Ovary (tissue), 9 donors: Measurements from ENCODE around the gene SPRED3. TPM values are rescaled to one million over a fixed set of nuclear protein-coding genes. Genes with fewer than 3 reads are reported as not detected.

ENCODE experiments used
- DNase-seq, 5 donors: peaks; one replicate each; pipeline ENCODE4 v3.0.0-alpha.2; 2019 to 2020
- H3K27ac ChIP-seq, 2 donors: fragments of 200-600 bp; one replicate each; pipeline versions ENCODE4 v1.5.1 to v1.8.0; 2019 to 2022
- H3K27me3 ChIP-seq: fragments of 200-600 bp; one replicate; pipeline ENCODE4 v1.8.0; 2022
- H3K36me3 ChIP-seq: fragments of 200-600 bp; sonication (generic); one replicate; pipeline ENCODE4 v1.5.1; 2019
- H3K4me1 ChIP-seq: one replicate; pipeline ENCODE4 v1.8.1; 2013; ENCODE audit warnings: mild to moderate bottlenecking, moderate library complexity; ENCODE audit not compliant: insufficient read depth
- H3K4me3 ChIP-seq: fragments of 200-600 bp; sonication (generic); one replicate; pipeline ENCODE4 v1.5.1; 2017
- H3K9me3 ChIP-seq, 2 donors: fragments of 200-600 bp in 1 of 2; sonication (generic) in 1 of 2; one replicate each; pipeline versions ENCODE4 v1.5.1 to v1.8.1; 2013 to 2019; ENCODE audit warnings: mild to moderate bottlenecking in 1 of 2, moderate library complexity in 1 of 2
- EP300 ChIP-seq: sonication (generic); formaldehyde crosslinking; IDR thresholded peaks from one replicate; pipeline ENCODE4 v1.6.1; 2017; ENCODE audit warnings: antibody characterized with exemption
- POLR2A ChIP-seq: fragments of 450-650 bp; IDR thresholded peaks from one replicate; pipeline ENCODE4 v1.6.1; 2017; ENCODE audit warnings: antibody characterized with exemption, mild to moderate bottlenecking, moderate library complexity
- WGBS, 3 donors: extraction: QIAGEN DNeasy Blood & Tissue Kit in 1 of 3; methylation state at CpG; one replicate each; pipeline versions ENCODE4 v1.1.5 to v1.1.7; 2013 to 2017; 5-methylcytosine and 5-hydroxymethylcytosine counted together
- intact Hi-C, 4 donors: fragments of 100-400 bp; cut with DNase I; formaldehyde crosslinking; loops; one replicate each; pipeline versions ENCODE4 v1.11.0 to v1.15.1; 2022 to 2023
- polyA plus RNA-seq, 2 donors: library from polyadenylated mRNA; stranded (reverse); fragments of 200-250 nt in 1 of 2; fragments of 350-450 nt in 1 of 2; fragmentation: Illumina TruSeq in 1 of 2; extraction: RNeasy Lipid Tissue Mini Kit (QIAGEN cat#74804) in 1 of 2; gene quantifications; one replicate each; pipeline ENCODE4 v1.2.3, GENCODE V29; 2013 to 2014
- total RNA-seq, 7 donors: library from RNA; depleted of rRNA in 2 of 7; stranded (reverse); fragments of >200 nt in 2 of 7; fragmentation: NEBNext Ultra II Directional in 3 of 7; extraction: Animal tissue kit (Norgen Biotek cat#: 25700) in 3 of 7; gene quantifications; one replicate each; pipeline versions ENCODE4 v1.1.0 to v1.2.4, GENCODE V29; 2016 to 2023
- TF ChIP-seq, protein P1 (sequence below), 3 donors: fragments of 450-650 bp in 2 of 3; fragments of 200-600 bp in 1 of 3; IDR thresholded peaks; one replicate each; pipeline versions ENCODE4 v1.5.1 to v1.8.0; 2016 to 2022; ENCODE audit warnings: antibody characterized with exemption in 3 of 3, mild to moderate bottlenecking in 1 of 3
- donor health status: DM: no; HTN: no; CAD: no; lungs with moderate emphysema.
- donor health status: DM: no; HTN: no; CAD: no.
- donor health status: Bipolar disorder and iron deficiency.
- donor health status: DM: yes; HTN: yes; CAD: no.
- donor health status: DM: no; HTN: no; CAD: no.
- donor health status: DM: yes; HTN: yes; CAD: no.

The SPRED3 gene
- total and polyA plus RNA-seq, 9 donors = 0.24 to 2.1 (median 0.84) TPM

DNA sequence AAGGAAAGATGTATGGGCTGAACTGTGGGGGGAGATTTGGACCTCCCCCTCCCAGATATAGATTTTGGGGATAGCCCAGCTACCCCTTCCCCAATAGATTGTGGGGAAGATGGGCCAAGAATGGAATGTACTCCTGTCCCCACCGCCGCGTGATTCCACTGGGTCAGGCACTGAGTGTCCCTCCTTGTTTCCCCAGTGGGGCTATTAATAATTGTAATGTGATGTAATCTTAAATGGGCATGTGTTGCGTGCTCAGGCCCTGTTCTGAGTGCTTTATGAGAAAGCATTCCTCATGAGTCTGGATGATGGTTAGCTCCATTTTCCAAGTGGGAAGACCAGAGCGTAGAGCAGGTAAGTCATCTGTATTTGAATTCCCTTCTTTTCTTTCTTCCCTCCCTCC is 12.7 kb upstream of the SPRED3 start:
- H3K4me3 ChIP-seq = peak overlapping the region; percentile 70
- H3K27me3 ChIP-seq = no peaks in the 10 kb centered on the region
- 71 to 75% (median 75%) methylated on average over 5 of the region's 5 CpGs for WGBS, 3 donors
- intact Hi-C loops = no loop called here
- no peak for DNase-seq
- H3K27ac ChIP-seq = no peak overlapping the region
- H3K9me3 ChIP-seq = no peaks in the 10 kb centered on the region
- TF ChIP-seq POLR2A (no peak), EP300 (no peak)
- TF ChIP-seq, protein P1, sequence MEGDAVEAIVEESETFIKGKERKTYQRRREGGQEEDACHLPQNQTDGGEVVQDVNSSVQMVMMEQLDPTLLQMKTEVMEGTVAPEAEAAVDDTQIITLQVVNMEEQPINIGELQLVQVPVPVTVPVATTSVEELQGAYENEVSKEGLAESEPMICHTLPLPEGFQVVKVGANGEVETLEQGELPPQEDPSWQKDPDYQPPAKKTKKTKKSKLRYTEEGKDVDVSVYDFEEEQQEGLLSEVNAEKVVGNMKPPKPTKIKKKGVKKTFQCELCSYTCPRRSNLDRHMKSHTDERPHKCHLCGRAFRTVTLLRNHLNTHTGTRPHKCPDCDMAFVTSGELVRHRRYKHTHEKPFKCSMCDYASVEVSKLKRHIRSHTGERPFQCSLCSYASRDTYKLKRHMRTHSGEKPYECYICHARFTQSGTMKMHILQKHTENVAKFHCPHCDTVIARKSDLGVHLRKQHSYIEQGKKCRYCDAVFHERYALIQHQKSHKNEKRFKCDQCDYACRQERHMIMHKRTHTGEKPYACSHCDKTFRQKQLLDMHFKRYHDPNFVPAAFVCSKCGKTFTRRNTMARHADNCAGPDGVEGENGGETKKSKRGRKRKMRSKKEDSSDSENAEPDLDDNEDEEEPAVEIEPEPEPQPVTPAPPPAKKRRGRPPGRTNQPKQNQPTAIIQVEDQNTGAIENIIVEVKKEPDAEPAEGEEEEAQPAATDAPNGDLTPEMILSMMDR (IDR thresholded peaks at IDR 0.05) = no peak
- H3K36me3 ChIP-seq = no peaks in the 10 kb centered on the region
- peaks cover 15% of the 10 kb centered on the region for H3K4me1 ChIP-seq

DNA sequence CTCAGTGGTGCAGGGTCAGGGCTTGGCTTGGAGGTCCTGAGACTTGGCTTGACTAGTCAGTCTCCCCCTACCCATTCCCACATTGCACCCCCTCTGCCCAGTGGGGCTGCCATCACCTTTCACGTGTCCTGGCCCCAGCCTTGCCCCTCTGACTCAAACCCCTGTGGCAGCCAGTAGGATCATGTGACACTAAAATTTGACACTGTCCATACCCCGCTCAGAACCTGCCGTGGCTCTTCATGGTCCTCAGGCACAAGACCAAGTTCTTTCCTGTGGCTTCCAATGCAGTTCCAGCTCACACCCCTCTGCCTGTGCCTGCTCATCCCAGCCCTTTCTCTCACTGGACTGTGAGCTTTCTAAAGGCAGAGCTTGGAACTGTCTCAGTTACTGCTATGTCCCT is 11.9 kb upstream of the SPRED3 start:
- DNase-seq = no peak
- Histone ChIP-seq H3K4me3 (no peak overlapping the region), H3K27ac (no peak overlapping the region), H3K27me3 (no peaks in the 10 kb centered on the region), H3K4me1 (peaks cover 15% of the 10 kb centered on the region), H3K9me3 (no peaks in the 10 kb centered on the region), H3K36me3 (no peaks in the 10 kb centered on the region)
- intact Hi-C loops = no loop called here
- WGBS, 3 donors = 65 to 78% (median 69%) methylated on average over 3 of the region's 3 CpGs
- no peak for TF ChIP-seq EP300

DNA sequence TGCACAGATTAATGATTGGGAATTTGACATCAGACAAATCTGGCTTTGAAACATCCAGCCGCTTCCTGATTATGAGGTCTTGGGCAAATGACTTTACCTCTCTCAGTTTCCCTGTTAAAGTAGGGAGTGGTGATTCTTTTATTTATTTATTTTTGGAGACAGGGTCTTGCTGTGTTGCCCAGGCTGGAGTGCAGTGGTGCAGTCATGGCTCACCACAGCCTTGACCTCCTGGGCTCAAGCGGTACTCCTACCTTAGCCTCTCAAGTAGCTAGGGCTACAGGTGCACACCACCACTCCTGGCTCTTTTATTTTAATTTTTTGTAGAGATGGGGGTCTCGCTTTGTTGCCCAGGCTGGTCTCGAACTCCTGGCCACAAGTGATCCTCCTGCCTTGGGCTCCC is 11.4 kb upstream of the SPRED3 start:
- WGBS, 3 donors = 97 to 99% (median 98%) methylated on average over 4 of the region's 4 CpGs

DNA sequence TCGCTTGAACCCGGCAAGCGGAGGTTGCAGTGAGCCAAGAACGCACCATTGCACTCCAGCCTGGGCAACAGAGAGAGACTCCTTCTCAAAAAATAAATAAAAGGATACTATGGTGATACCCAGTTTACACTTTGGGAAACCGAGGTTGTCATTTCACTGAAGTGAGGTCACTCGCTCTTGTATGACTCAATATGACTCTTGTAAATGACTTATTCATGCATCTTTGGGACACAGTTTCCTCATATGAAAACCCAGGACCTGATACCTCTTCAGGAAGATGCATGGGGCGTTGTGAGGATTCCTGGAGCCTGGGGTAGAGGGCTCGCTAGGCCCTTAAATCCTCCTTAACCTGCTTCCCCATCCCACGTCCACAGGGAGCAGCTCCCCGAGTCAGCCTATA is 9.6 kb upstream of the SPRED3 start:
- Histone ChIP-seq H3K36me3 (no peaks in the 10 kb centered on the region), H3K4me3 (no peak overlapping the region), H3K4me1 (peaks cover 15% of the 10 kb centered on the region), H3K9me3 (no peaks in the 10 kb centered on the region), H3K27ac (no peak overlapping the region), H3K27me3 (no peaks in the 10 kb centered on the region)
- 94 to 97% (median 94%) methylated on average over 10 of the region's 10 CpGs for WGBS, 3 donors
- TF ChIP-seq EP300 (no peak), POLR2A (no peak)
- TF ChIP-seq, protein P1 (IDR thresholded peaks at IDR 0.05) = no peak
- intact Hi-C loops = no loop called here
- DNase-seq = no peak

More for the DNA sequence above, 11.4 kb upstream of the SPRED3 start:
- TF ChIP-seq POLR2A (no peak), EP300 (no peak)
- TF ChIP-seq, protein P1 (IDR thresholded peaks at IDR 0.05) = no peak
- Histone ChIP-seq H3K4me3 (no peak overlapping the region), H3K36me3 (no peaks in the 10 kb centered on the region), H3K27me3 (no peaks in the 10 kb centered on the region), H3K4me1 (peaks cover 15% of the 10 kb centered on the region), H3K27ac (no peak overlapping the region), H3K9me3 (no peaks in the 10 kb centered on the region)
- no peak for DNase-seq
- intact Hi-C loops = no loop called here

DNA sequence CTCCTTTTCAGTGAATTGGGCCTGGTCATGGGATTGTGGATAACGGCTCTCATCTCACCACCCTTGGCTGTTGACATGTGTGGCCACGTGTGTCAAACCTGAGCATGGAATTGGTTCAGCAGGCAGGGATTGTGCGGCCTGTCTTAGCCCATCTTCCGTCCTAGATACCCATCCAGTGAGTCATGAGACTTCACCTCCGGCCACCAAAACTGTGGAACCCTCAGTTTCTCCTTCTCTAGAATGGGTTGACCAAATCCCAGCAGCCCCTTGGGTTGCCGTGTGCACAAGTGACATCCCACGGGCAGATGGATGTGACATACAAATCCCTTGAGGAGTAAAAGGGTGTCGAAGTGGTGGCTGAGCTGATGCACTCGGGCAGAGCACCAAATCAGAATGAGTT is 7.4 kb upstream of the SPRED3 start:
- no peak overlapping the region for H3K27ac ChIP-seq
- 91 to 95% (median 93%) methylated on average over 9 of the region's 9 CpGs for WGBS, 3 donors
- H3K27me3 ChIP-seq = no peaks in the 10 kb centered on the region
- no peaks in the 10 kb centered on the region for H3K36me3 ChIP-seq
- no peak for DNase-seq
- TF ChIP-seq, protein P1 (IDR thresholded peaks at IDR 0.05) = no peak
- TF ChIP-seq POLR2A (no peak), EP300 (no peak)
- no peak overlapping the region for H3K4me3 ChIP-seq
- intact Hi-C loops = no loop called here
- H3K4me1 ChIP-seq = peaks cover 5% of the 10 kb centered on the region
- H3K9me3 ChIP-seq = no peaks in the 10 kb centered on the region
